T-helper 2 cell treated with Interferon-gamma antibody and Interleukin-4, amounts not matched to agents 5 μg/mL and 100 μg/mL, for 36 hours (primary cell): ENCODE data around the gene FAAP100.
"Not testable (repeated sequence)": the region's sequence is repeated elsewhere in the genome, so short reads cannot be mapped to it uniquely, and the experiment has no call there.

Experiments
- DNase-seq: peaks from one replicate; pipeline ENCODE4 v3.0.0; 2021; ENCODE audit warnings: low spot score
- H3K27ac Mint-ChIP-seq: one replicate; pipeline ENCODE4 v1.8.0; 2021; ENCODE audit warnings: mild to moderate bottlenecking, mixed read lengths
- H3K27me3 Mint-ChIP-seq: one replicate; pipeline ENCODE4 v1.8.0; 2021; ENCODE audit warnings: low read depth, mixed read lengths
- H3K36me3 Mint-ChIP-seq: one replicate; pipeline ENCODE4 v1.8.0; 2021; ENCODE audit warnings: low read depth, mixed read lengths
- H3K4me1 Mint-ChIP-seq: one replicate; pipeline ENCODE4 v1.8.0; 2021; ENCODE audit warnings: low read depth, mixed read lengths
- H3K4me3 Mint-ChIP-seq: one replicate; pipeline ENCODE4 v1.8.0; 2022; ENCODE audit warnings: mild to moderate bottlenecking, moderate library complexity, mixed read lengths
- H3K9me3 Mint-ChIP-seq: one replicate; pipeline ENCODE4 v1.8.0; 2021; ENCODE audit warnings: mixed read lengths

Gene FAAP100

GRCh38 chr17:81552244-81553017 is at the start of gene FAAP100:
FAAP100 (minus strand) TSS chr17:81552353; CDS start chr17:81552330, 23 bp downstream.
- H3K9me3 Mint-ChIP-seq = no peaks in the 10 kb centered on the region
- DNase-seq = peak; percentile 88
- H3K27me3 Mint-ChIP-seq = no peaks in the 10 kb centered on the region
- H3K36me3 Mint-ChIP-seq = peaks cover 9% of the 10 kb centered on the region
- H3K4me3 Mint-ChIP-seq = peak within 1 kb of the TSS; percentile 90
- H3K4me1 Mint-ChIP-seq = peaks cover 16% of the 10 kb centered on the region
- H3K27ac Mint-ChIP-seq = peak within 1 kb of the TSS; percentile 90

GRCh38 chr17:81601525-81602120 is 49.5 kb upstream of the FAAP100 start:
- Mint-ChIP-seq H3K27ac (no peak overlapping the region), H3K9me3 (no peaks in the 10 kb centered on the region), H3K4me1 (peaks cover 2% of the 10 kb centered on the region), H3K36me3 (peaks cover 39% of the 10 kb centered on the region), H3K27me3 (no peaks in the 10 kb centered on the region), H3K4me3 (no peak overlapping the region)
- DNase-seq = peak; percentile 27

- no peak overlapping the region for H3K27ac Mint-ChIP-seq
- H3K27me3 Mint-ChIP-seq = no peaks in the 10 kb centered on the region
- H3K36me3 Mint-ChIP-seq = peaks cover 40% of the 10 kb centered on the region
- no peak overlapping the region for H3K4me3 Mint-ChIP-seq
- peaks cover 2% of the 10 kb centered on the region for H3K4me1 Mint-ChIP-seq
- no peaks in the 10 kb centered on the region for H3K9me3 Mint-ChIP-seq
- no peak for DNase-seq
These were observed 47.8 kb upstream of the FAAP100 start for GRCh38 chr17:81599719-81600486.

GRCh38 chr17:81593105-81593871 is 41.1 kb upstream of the FAAP100 start:
- peaks cover 39% of the 10 kb centered on the region for H3K36me3 Mint-ChIP-seq
- no peaks in the 10 kb centered on the region for H3K27me3 Mint-ChIP-seq
- no peak overlapping the region for H3K27ac Mint-ChIP-seq
- no peak for DNase-seq
- H3K4me3 Mint-ChIP-seq = no peak overlapping the region
- H3K4me1 Mint-ChIP-seq = no peaks in the 10 kb centered on the region
- no peaks in the 10 kb centered on the region for H3K9me3 Mint-ChIP-seq

- Mint-ChIP-seq H3K9me3 (no peaks in the 10 kb centered on the region), H3K36me3 (peaks cover 42% of the 10 kb centered on the region), H3K4me1 (no peaks in the 10 kb centered on the region), H3K27me3 (no peaks in the 10 kb centered on the region), H3K4me3 (no peak overlapping the region), H3K27ac (no peak overlapping the region)
- DNase-seq = no peak
These were observed 39.8 kb upstream of the FAAP100 start for GRCh38 chr17:81591971-81592370.

DNA sequence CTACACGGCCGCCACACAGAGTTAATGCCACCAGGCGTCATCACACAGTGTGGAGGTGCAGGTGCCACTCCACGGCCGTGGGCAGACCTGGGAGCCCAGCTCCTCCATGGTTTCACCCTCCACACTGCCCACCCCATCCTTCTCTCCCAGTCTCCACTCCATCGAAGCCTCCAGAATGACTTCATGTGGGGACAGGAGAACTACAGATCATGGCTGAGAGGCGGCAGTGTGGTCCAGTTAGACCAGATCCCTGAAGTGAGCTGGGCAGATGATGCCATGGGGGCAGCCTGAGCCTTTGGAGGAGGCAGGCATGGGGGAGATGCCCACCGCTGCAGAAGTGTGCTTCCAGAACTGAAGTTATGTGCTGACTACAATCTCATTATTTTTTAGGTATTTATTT is 38.0 kb upstream of the FAAP100 start:
- H3K4me1 Mint-ChIP-seq = no peaks in the 10 kb centered on the region
- no peak overlapping the region for H3K4me3 Mint-ChIP-seq
- H3K9me3 Mint-ChIP-seq = no peaks in the 10 kb centered on the region
- no peak for DNase-seq
- no peaks in the 10 kb centered on the region for H3K27me3 Mint-ChIP-seq
- peaks cover 47% of the 10 kb centered on the region for H3K36me3 Mint-ChIP-seq
- no peak overlapping the region for H3K27ac Mint-ChIP-seq

DNA sequence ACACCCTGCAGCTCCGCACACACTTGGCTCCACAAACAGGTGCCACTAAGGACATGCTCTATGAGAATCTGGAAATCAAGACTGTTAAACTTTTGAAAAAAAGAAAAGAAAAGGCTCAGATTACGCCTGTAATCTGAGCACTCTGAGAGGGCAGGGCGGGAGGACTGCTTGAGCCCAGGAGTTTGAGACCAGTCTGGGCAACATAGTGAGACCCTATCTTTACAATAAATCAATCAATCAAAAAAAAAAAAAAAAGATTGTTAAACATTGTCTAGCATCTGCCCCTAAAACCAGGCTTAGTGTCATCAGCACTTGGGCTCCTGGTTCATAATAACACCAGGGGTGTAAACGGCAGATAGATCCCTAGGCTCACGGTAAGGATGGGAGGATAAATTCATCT is 37.5 kb upstream of the FAAP100 start:
- Mint-ChIP-seq H3K27ac (no peak overlapping the region), H3K36me3 (peaks cover 46% of the 10 kb centered on the region), H3K4me3 (no peak overlapping the region), H3K4me1 (no peaks in the 10 kb centered on the region), H3K9me3 (no peaks in the 10 kb centered on the region), H3K27me3 (no peaks in the 10 kb centered on the region)
- DNase-seq = no peak

DNA sequence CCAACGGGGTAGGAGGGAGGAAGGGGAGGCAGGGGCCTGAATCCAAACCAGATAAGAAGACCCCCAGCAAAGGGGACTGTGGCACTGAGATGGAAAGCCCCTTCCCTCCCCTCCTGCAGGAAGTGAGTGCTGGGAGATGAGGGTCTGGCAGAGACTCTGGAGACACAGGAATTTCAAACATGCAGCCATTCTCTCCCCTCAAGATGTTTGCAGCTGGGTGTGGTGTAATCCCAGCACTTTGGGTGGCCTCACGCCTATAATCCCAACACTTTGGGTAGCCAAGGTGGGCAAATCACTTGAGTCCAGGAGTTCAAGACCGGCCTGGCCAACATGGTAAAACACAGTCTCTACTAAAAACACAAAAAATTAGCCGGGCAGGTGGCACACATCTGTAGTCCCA is 33.9 kb upstream of the FAAP100 start:
- H3K4me1 Mint-ChIP-seq = no peaks in the 10 kb centered on the region
- H3K27me3 Mint-ChIP-seq = no peaks in the 10 kb centered on the region
- H3K4me3 Mint-ChIP-seq = no peak overlapping the region
- H3K36me3 Mint-ChIP-seq = peaks cover 47% of the 10 kb centered on the region
- DNase-seq = no peak
- no peak overlapping the region for H3K27ac Mint-ChIP-seq
- H3K9me3 Mint-ChIP-seq = no peaks in the 10 kb centered on the region

- peaks cover 49% of the 10 kb centered on the region for H3K36me3 Mint-ChIP-seq
- H3K9me3 Mint-ChIP-seq, H3K27ac Mint-ChIP-seq, H3K4me3 Mint-ChIP-seq, H3K27me3 Mint-ChIP-seq, DNase-seq, H3K4me1 Mint-ChIP-seq: not testable (repeated sequence)
These were observed 32.6 kb upstream of the FAAP100 start for GRCh38 chr17:81584771-81585170.

DNA sequence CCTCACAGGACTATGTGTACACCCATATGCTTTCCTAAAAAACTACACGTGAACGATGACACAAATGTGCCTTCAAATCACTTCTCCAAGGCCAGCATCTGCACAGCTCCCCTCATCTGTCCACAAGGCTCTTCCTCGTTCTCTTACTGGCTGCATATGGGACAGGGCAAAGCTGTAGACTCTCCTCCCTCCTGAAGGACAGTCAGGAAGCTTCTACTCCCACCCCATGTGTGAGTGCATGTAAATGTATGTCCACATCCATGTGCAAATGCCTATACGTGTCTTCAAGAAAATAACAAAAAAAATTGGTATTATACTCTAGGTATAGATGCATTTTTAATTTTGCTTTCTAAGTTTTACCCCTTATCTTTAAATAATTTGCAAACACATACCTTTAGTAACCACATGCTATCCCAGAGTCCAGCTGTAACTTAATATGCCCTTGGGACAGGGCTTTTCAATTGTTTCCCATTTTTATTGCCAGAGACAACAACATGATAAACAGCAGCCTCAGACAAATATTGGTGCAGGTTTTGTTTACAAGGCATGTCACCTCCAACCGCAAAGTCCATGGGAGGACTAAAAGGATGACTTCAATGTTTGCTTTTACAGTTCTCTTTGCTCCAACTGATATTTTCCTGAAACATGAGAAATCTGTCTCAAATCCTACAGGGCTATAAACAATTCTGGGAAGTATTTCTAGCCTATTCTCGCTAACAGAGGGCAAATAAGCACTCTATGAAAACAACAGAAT is 31.6 kb upstream of the FAAP100 start:
- DNase-seq = no peak
- Mint-ChIP-seq H3K36me3 (peaks cover 47% of the 10 kb centered on the region), H3K4me1 (peaks cover 2% of the 10 kb centered on the region), H3K4me3 (no peak overlapping the region), H3K27ac (no peak overlapping the region), H3K27me3 (no peaks in the 10 kb centered on the region), H3K9me3 (no peaks in the 10 kb centered on the region)

- Mint-ChIP-seq H3K36me3 (peaks cover 40% of the 10 kb centered on the region), H3K4me3 (no peak overlapping the region), H3K4me1 (peaks cover 2% of the 10 kb centered on the region), H3K9me3 (no peaks in the 10 kb centered on the region), H3K27ac (no peak overlapping the region), H3K27me3 (no peaks in the 10 kb centered on the region)
- DNase-seq = no peak
These were observed 30.6 kb upstream of the FAAP100 start for GRCh38 chr17:81582749-81583148.

- no peak for DNase-seq
- H3K36me3 Mint-ChIP-seq = peaks cover 43% of the 10 kb centered on the region
- H3K4me3 Mint-ChIP-seq = no peak overlapping the region
- no peaks in the 10 kb centered on the region for H3K27me3 Mint-ChIP-seq
- no peak overlapping the region for H3K27ac Mint-ChIP-seq
- H3K9me3 Mint-ChIP-seq = no peaks in the 10 kb centered on the region
- H3K4me1 Mint-ChIP-seq = peaks cover 2% of the 10 kb centered on the region
These were observed 30.2 kb upstream of the FAAP100 start for GRCh38 chr17:81582341-81582740.

DNA sequence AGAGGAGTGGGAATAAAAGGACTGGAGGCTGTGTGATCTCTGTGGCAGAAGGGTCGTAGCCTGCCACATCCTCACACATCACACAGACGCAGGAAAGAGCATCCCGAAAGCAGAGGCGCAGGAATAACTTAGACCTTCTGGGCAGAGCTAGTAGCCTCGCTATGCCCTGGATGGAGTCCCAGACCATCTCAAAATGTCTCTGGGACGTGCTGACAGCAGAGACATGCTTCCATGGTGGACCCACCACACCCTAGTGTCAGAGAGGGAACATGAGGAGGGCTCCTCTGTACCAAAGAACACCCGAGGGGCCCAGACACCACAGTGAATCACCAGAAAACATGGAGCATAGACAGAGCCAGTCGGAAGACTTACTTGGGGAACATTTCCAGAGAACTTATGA is 29.6 kb upstream of the FAAP100 start:
- H3K36me3 Mint-ChIP-seq = peaks cover 41% of the 10 kb centered on the region
- DNase-seq = no peak
- H3K9me3 Mint-ChIP-seq = no peaks in the 10 kb centered on the region
- H3K4me3 Mint-ChIP-seq = no peak overlapping the region
- H3K27me3 Mint-ChIP-seq = no peaks in the 10 kb centered on the region
- H3K27ac Mint-ChIP-seq = no peak overlapping the region
- H3K4me1 Mint-ChIP-seq = peaks cover 2% of the 10 kb centered on the region
